GM12864 (cell line): ENCODE results near the gene KISS1R.
"Not testable (repeated sequence)": the region's sequence is repeated elsewhere in the genome, so short reads cannot be mapped to it uniquely, and the experiment has no call there.

ENCODE experiments used
- DNase-seq: peaks from one replicate; pipeline ENCODE4 v3.0.0-alpha.2; 2011; ENCODE audit warnings: low read depth
- H3K4me3 ChIP-seq: 2 replicates; pipeline ENCODE4 v1.5.1; 2011; ENCODE audit warnings: mild to moderate bottlenecking, low read depth, low read length, control low read depth
- CTCF ChIP-seq: IDR thresholded peaks from 2 replicates; pipeline ENCODE4 v1.5.1; 2011; ENCODE audit warnings: low read depth, mild to moderate bottlenecking, moderate library complexity, low read length, control low read depth, inconsistent platforms; ENCODE audit errors: missing control alignments

KISS1R gene

GRCh38 chr19:954272-954671 lies 37.1 kb downstream of the KISS1R start:
- TF ChIP-seq CTCF, result no peak
- H3K4me3 ChIP-seq, result peak overlapping the region; percentile 23; the same call in 1 of the 2 replicates
- no peak for DNase-seq

GRCh38 chr19:954672-955494 lies 37.8 kb downstream of the KISS1R start:
- peak overlapping the region; percentile 23; the same call in 1 of the 2 replicates for H3K4me3 ChIP-seq
- peak; percentile 71 for DNase-seq
- TF ChIP-seq CTCF, result no peak

- no peak overlapping the region for H3K4me3 ChIP-seq
- no peak for DNase-seq
- no peak for TF ChIP-seq CTCF
These were observed 39.0 kb downstream of the KISS1R start for GRCh38 chr19:955803-956765.

GRCh38 chr19:956766-957440 lies 39.8 kb downstream of the KISS1R start:
- no peak for DNase-seq
- no peak for TF ChIP-seq CTCF
- no peak overlapping the region for H3K4me3 ChIP-seq

- not testable (repeated sequence) for DNase-seq, H3K4me3 ChIP-seq
These were observed 40.4 kb downstream of the KISS1R start for GRCh38 chr19:957578-957977.

- TF ChIP-seq CTCF, result no peak
- DNase-seq, result no peak
- H3K4me3 ChIP-seq, result no peak overlapping the region
These were observed 42.1 kb downstream of the KISS1R start for GRCh38 chr19:958967-959855.
